GM23338 (cell line): ENCODE data around the gene VAX1. TPM values are rescaled to one million over a fixed set of nuclear protein-coding genes. Genes with fewer than 3 reads are reported as not detected.

Experiments used
- ATAC-seq: fragments of 200-7000 bp; cut with Tn5 transposase; 3 replicates; pipeline ENCODE4 v1.9.1; 2020
- DNase-seq: peaks from one replicate; pipeline ENCODE4 v3.0.0-alpha.2; 2015; ENCODE audit warnings: low spot score
- H2AFZ ChIP-seq: fragments of 200-600 bp; sonication (generic); 2 replicates; pipeline ENCODE4 v1.8.0; 2016; ENCODE audit warnings: antibody characterized with exemption, mild to moderate bottlenecking, moderate library complexity
- H3F3A ChIP-seq: fragments of 200-600 bp; sonication (generic); replicated peaks from 2 replicates; pipeline ENCODE4 v1.8.0; 2017; ENCODE audit warnings: antibody characterized with exemption, mixed run types, low read depth
- H3K27ac ChIP-seq: fragments of 200-600 bp; sonication (generic); 2 replicates; pipeline ENCODE4 v1.6.1; 2016; ENCODE audit warnings: low read depth
- H3K27me3 ChIP-seq: fragments of 200-600 bp; sonication (generic); 2 replicates; pipeline ENCODE4 v1.8.0; 2016; ENCODE audit warnings: mild to moderate bottlenecking, mixed run types, moderate library complexity; ENCODE audit not compliant: insufficient read depth
- H3K36me3 ChIP-seq: fragments of 200-600 bp; sonication (generic); 2 replicates; pipeline ENCODE4 v1.8.0; 2016; ENCODE audit warnings: mild to moderate bottlenecking; ENCODE audit not compliant: insufficient read depth
- H3K4me1 ChIP-seq: fragments of 200-600 bp; sonication (generic); 2 replicates; pipeline ENCODE4 v1.8.0; 2016; ENCODE audit warnings: mild to moderate bottlenecking, moderate library complexity; ENCODE audit not compliant: insufficient read depth
- H3K4me2 ChIP-seq: fragments of 200-600 bp; sonication (generic); 2 replicates; pipeline ENCODE4 v1.7.1; 2017; ENCODE audit warnings: mixed run types
- H3K4me3 ChIP-seq: fragments of 200-600 bp; sonication (generic); 2 replicates; pipeline ENCODE4 v1.6.1; 2016; ENCODE audit warnings: mixed run types
- H3K79me2 ChIP-seq: fragments of 200-600 bp; sonication (generic); replicated peaks from 2 replicates; pipeline ENCODE4 v1.8.0; 2017; ENCODE audit warnings: mild to moderate bottlenecking; ENCODE audit not compliant: insufficient read depth
- H3K9me2 ChIP-seq: fragments of 200-600 bp; sonication (generic); 2 replicates; pipeline ENCODE4 v1.8.0; 2017; ENCODE audit not compliant: insufficient read depth
- H4K20me1 ChIP-seq: fragments of 200-600 bp; sonication (generic); replicated peaks from 2 replicates; pipeline ENCODE4 v1.8.0; 2017; ENCODE audit warnings: mild to moderate bottlenecking; ENCODE audit not compliant: insufficient read depth
- H3K27ac Mint-ChIP-seq: 2 replicates; pipeline ENCODE4 v1.8.0; 2020; ENCODE audit warnings: inconsistent platforms, mild to moderate bottlenecking, moderate library complexity, mixed read lengths
- H3K27me3 Mint-ChIP-seq: 3 replicates; pipeline ENCODE4 v1.8.0; 2022; ENCODE audit warnings: low read depth, mild to moderate bottlenecking, moderate library complexity, mixed read lengths, inconsistent platforms; ENCODE audit not compliant: insufficient read depth, poor library complexity
- H3K36me3 Mint-ChIP-seq: 3 replicates; pipeline ENCODE4 v1.8.0; 2021; ENCODE audit warnings: low read depth, mild to moderate bottlenecking, inconsistent platforms, moderate library complexity, mixed read lengths
- H3K4me1 Mint-ChIP-seq: 3 replicates; pipeline ENCODE4 v1.8.0; 2020; ENCODE audit warnings: mild to moderate bottlenecking, inconsistent platforms, mixed read lengths
- H3K4me3 Mint-ChIP-seq: 3 replicates; pipeline ENCODE4 v1.8.0; 2021; ENCODE audit warnings: moderate library complexity, mild to moderate bottlenecking, inconsistent platforms, mixed read lengths
- H3K9me3 Mint-ChIP-seq: 3 replicates; pipeline ENCODE4 v1.8.0; 2020; ENCODE audit warnings: moderate library complexity, mild to moderate bottlenecking, inconsistent platforms, mixed read lengths
- CREB1 ChIP-seq: fragments of 250-450 bp; sonication (Bioruptor Pico); IDR thresholded peaks from 2 replicates; pipeline ENCODE4 v1.5.0; 2020; ENCODE audit warnings: low read depth, mild to moderate bottlenecking, moderate library complexity
- EZH2 ChIP-seq: fragments of 200-600 bp; sonication (generic); IDR thresholded peaks from one replicate; pipeline ENCODE4 v1.8.0; 2017; ENCODE audit warnings: antibody characterized with exemption, mild to moderate bottlenecking, low read depth; ENCODE audit not compliant: unreplicated experiment
- EZH2phosphoT487 ChIP-seq: fragments of 200-600 bp; sonication (generic); IDR thresholded peaks from one replicate; pipeline ENCODE4 v1.8.1; 2018; ENCODE audit warnings: antibody characterized with exemption; ENCODE audit not compliant: unreplicated experiment
- NANOG ChIP-seq: IDR thresholded peaks from 2 replicates; pipeline ENCODE4 v1.6.1; 2016; ENCODE audit warnings: antibody characterized with exemption, borderline replicate concordance
- STAT1 ChIP-seq: IDR thresholded peaks from one replicate; pipeline ENCODE4 v1.6.1; 2016; ENCODE audit warnings: antibody characterized with exemption; ENCODE audit not compliant: unreplicated experiment
- ZNF114 ChIP-seq: fragments of 250-450 bp; sonication (Bioruptor Pico); IDR thresholded peaks from 2 replicates; pipeline ENCODE4 v1.5.0; 2020; ENCODE audit warnings: mild to moderate bottlenecking, moderate library complexity
- ZNF331 ChIP-seq: fragments of 250-450 bp; sonication (Bioruptor Pico); IDR thresholded peaks from 2 replicates; pipeline ENCODE4 v1.5.0; 2020; ENCODE audit warnings: low read depth, mild to moderate bottlenecking, moderate library complexity
- polyA plus RNA-seq: library from polyadenylated mRNA; unstranded; fragments of >200 nt; fragmentation: Nextera tagmentation; extraction: Ambion mirVana; gene quantifications from 2 replicates; pipeline ENCODE4 v1.2.1, GENCODE V29; 2016
- total RNA-seq: library from RNA; depleted of rRNA; stranded (reverse); fragments of >200 nt; shearing (Covaris generic); gene quantifications from 2 replicates; pipeline ENCODE4 v1.2.3, GENCODE V29; 2014

Gene VAX1
- total and polyA plus RNA-seq, 2 experiments from 2014 or later, result not detected

- Histone ChIP-seq H3F3A (peaks cover 29% of the 10 kb centered on the region), H2AFZ (peak overlapping the region; percentile 78; the same call in 1 of the 2 replicates), H3K36me3 (no peaks in the 10 kb centered on the region), H3K4me3 (peak overlapping the region; percentile 56), H3K79me2 (no peaks in the 10 kb centered on the region), H3K4me2 (peak overlapping the region; percentile 82), H3K27me3 (peaks cover 98% of the 10 kb centered on the region), H3K27ac (no peak overlapping the region), H3K4me1 (peaks cover 57% of the 10 kb centered on the region), H3K9me2 (no peaks in the 10 kb centered on the region), H4K20me1 (peaks cover 15% of the 10 kb centered on the region)
- ATAC-seq, result no peak
- Mint-ChIP-seq H3K9me3 (peaks cover 7% of the 10 kb centered on the region; the same call in 2 of the 3 replicates), H3K27me3 (peaks cover 92% of the 10 kb centered on the region), H3K36me3 (peaks cover 3% of the 10 kb centered on the region; the same call in 1 of the 3 replicates), H3K4me3 (peak overlapping the region; percentile 66), H3K4me1 (peaks cover 52% of the 10 kb centered on the region), H3K27ac (no peak overlapping the region)
- TF ChIP-seq ZNF331 (CRISPR knock-in tag) (no peak), EZH2phosphoT487 (peak; percentile 67), EZH2 (peak; percentile 90)
- peak; percentile 36 for DNase-seq
Observed at GRCh38 chr10:117136391-117136975, 1.6 kb downstream of the VAX1 start.

GRCh38 chr10:117135480-117136140 is 2.5 kb downstream of the VAX1 start:
- Mint-ChIP-seq H3K27me3 (peaks cover 92% of the 10 kb centered on the region), H3K9me3 (peaks cover 7% of the 10 kb centered on the region; the same call in 2 of the 3 replicates), H3K4me1 (peaks cover 56% of the 10 kb centered on the region), H3K36me3 (peaks cover 3% of the 10 kb centered on the region; the same call in 1 of the 3 replicates), H3K4me3 (peak overlapping the region; percentile 66; the same call in 1 of the 3 replicates), H3K27ac (no peak overlapping the region)
- Histone ChIP-seq H3K27ac (no peak overlapping the region), H3K36me3 (no peaks in the 10 kb centered on the region), H3F3A (peaks cover 37% of the 10 kb centered on the region), H3K4me2 (no peak overlapping the region), H2AFZ (no peak overlapping the region), H3K4me1 (peaks cover 65% of the 10 kb centered on the region), H3K9me2 (no peaks in the 10 kb centered on the region), H3K4me3 (no peak overlapping the region), H3K79me2 (no peaks in the 10 kb centered on the region), H3K27me3 (peaks cover 98% of the 10 kb centered on the region), H4K20me1 (peaks cover 10% of the 10 kb centered on the region; the same call in 1 of the 2 replicates)
- no peak for ATAC-seq
- no peak for TF ChIP-seq STAT1
- peak; percentile 47 for TF ChIP-seq EZH2
- TF ChIP-seq NANOG, result no peak
- no peak for TF ChIP-seq ZNF114 (CRISPR knock-in tag)
- DNase-seq, result no peak

- H3K4me3 ChIP-seq, result peak overlapping the region; percentile 51
- peaks cover 98% of the 10 kb centered on the region for H3K27me3 ChIP-seq
Observed at GRCh38 chr10:117135026-117135372, 3.1 kb downstream of the VAX1 start.

More at GRCh38 chr10:117135026-117135372, 3.1 kb downstream of the VAX1 start:
- peaks cover 92% of the 10 kb centered on the region for H3K27me3 Mint-ChIP-seq
- Histone ChIP-seq H2AFZ (peak overlapping the region; percentile 76; the same call in 1 of the 2 replicates), H3K79me2 (no peaks in the 10 kb centered on the region), H3K4me2 (peak overlapping the region; percentile 81), H3K27ac (no peak overlapping the region), H3K36me3 (no peaks in the 10 kb centered on the region), H3K9me2 (no peaks in the 10 kb centered on the region), H4K20me1 (peaks cover 10% of the 10 kb centered on the region; the same call in 1 of the 2 replicates), H3F3A (peaks cover 44% of the 10 kb centered on the region), H3K4me1 (peaks cover 71% of the 10 kb centered on the region)
- H3K9me3 Mint-ChIP-seq, result peaks cover 7% of the 10 kb centered on the region; the same call in 2 of the 3 replicates
- peak overlapping the region; percentile 61; the same call in 2 of the 3 replicates for H3K4me3 Mint-ChIP-seq
- H3K27ac Mint-ChIP-seq, result no peak overlapping the region
- ATAC-seq (no peak), DNase-seq (peak; percentile 43)
- peaks cover 3% of the 10 kb centered on the region; the same call in 1 of the 3 replicates for H3K36me3 Mint-ChIP-seq
- peaks cover 62% of the 10 kb centered on the region for H3K4me1 Mint-ChIP-seq
- TF ChIP-seq EZH2 (peak; percentile 76), CREB1 (CRISPR knock-in tag) (no peak)
